Epithelial cell of proximal tubule (primary cell): ENCODE results near the gene ACOX3. TPM values are rescaled to one million over a fixed set of nuclear protein-coding genes. Genes with fewer than 3 reads are reported as not detected.

Experiments
- DNase-seq: peaks from one replicate; pipeline ENCODE4 v3.0.0-alpha.2; 2011; ENCODE audit warnings: low read depth
- H3K4me3 ChIP-seq: 2 replicates; pipeline ENCODE4 v1.5.1; 2011; ENCODE audit warnings: low read depth, mild to moderate bottlenecking, low read length
- CTCF ChIP-seq: conservative IDR thresholded peaks from 2 replicates; pipeline ENCODE4 v1.5.1; 2012; ENCODE audit warnings: low read depth, mild to moderate bottlenecking, low read length
- total RNA-seq: library from RNA; depleted of rRNA; stranded (reverse); fragments of >200 nt; gene quantifications from 2 replicates; pipeline ENCODE4 v1.2.3, GENCODE V29; 2015

The ACOX3 gene
- total RNA-seq, 1 donor from 2014 or later = 10.5 TPM

GRCh38 chr4:8394806-8395205 lies 45.7 kb downstream of the ACOX3 start:
- DNase-seq = no peak
- H3K4me3 ChIP-seq = no peak overlapping the region
- TF ChIP-seq CTCF = no peak

GRCh38 chr4:8394061-8394519 lies 46.4 kb downstream of the ACOX3 start:
- no peak overlapping the region for H3K4me3 ChIP-seq
- DNase-seq = peak; percentile 38

DNA sequence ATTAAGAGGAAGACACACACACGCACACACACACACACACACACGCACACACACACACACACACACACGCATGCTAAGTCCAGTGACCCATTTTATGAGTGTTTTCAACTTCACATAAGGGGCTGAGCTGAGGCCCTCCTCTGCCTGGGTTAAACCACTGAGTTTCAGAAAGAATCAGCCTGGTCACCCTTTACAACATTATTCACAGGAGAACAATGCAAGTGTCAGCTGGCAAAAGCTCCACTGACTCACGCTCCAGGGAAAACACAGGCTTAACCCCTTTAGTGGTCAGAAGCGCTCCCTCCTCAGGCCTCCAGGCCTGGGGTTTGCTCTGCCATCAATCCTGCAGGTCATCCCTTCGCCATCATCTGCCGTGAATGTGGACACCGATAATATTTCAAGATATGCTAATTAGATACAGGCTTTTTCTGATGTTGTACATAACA lies 46.9 kb downstream of the ACOX3 start:
- no peak overlapping the region for H3K4me3 ChIP-seq
- DNase-seq = peak; percentile 96
- peak; percentile 17 for TF ChIP-seq CTCF

More at GRCh38 chr4:8394061-8394519, 46.4 kb downstream of the ACOX3 start:
- no peak for TF ChIP-seq CTCF

GRCh38 chr4:8392591-8393190 lies 47.8 kb downstream of the ACOX3 start:
- no peak overlapping the region for H3K4me3 ChIP-seq

DNA sequence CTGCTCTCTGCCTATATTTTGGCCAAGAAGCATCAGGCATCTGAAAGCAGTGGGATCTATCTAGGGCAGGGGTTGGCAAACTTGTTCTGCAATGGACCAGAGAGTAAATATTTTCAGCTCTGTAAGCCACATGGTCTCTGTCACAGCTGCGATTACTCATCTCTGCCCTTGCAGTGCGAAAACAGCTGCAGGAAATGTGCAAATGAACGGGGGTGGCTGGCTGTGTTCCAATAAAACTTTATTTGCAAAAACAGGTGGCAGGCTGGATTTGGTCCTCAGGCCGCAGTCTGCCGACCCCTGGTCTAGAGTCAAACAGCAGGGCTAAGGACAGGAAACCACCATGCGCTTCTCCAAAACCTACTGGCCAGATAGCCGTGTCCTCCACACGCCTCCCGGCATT lies 48.6 kb downstream of the ACOX3 start:
- TF ChIP-seq CTCF = no peak
- DNase-seq = no peak
- no peak overlapping the region for H3K4me3 ChIP-seq

More at GRCh38 chr4:8392591-8393190, 47.8 kb downstream of the ACOX3 start:
- no peak for DNase-seq
- TF ChIP-seq CTCF = no peak

DNA sequence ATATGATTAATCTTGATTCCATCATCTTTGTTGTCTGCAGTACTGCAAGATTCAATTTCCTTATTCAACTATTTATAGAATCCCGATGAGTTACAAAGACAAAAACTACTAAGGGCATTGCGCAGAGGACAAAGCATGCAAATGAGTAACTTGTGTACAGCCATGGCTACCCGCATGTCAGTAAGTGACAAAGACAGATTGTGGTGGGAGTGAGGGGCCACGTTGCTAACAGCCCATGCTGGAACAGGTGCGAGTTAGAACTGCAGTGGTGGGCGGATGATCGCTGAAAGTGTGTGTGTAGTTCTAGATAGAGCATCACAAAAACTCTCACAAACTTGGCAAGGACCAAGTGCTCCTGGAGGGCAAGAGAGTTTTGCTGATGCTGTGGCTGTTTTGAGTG lies 49.5 kb downstream of the ACOX3 start:
- H3K4me3 ChIP-seq = no peak overlapping the region
- no peak for DNase-seq
- no peak for TF ChIP-seq CTCF

GRCh38 chr4:8390577-8390976 lies 49.9 kb downstream of the ACOX3 start:
- TF ChIP-seq CTCF = no peak
- no peak for DNase-seq
- no peak overlapping the region for H3K4me3 ChIP-seq
